ENCODE data around the gene TRIM59.

GRCh38 chr3:160409812-160410610, 39.6 kb downstream of the TRIM59 start:
- TF ChIP-seq CTCF (IDR thresholded peaks at IDR 0.05; ENCODE audit: low read depth, low read length): no peak
- no peak for TF ChIP-seq EZH2phosphoT487 (IDR thresholded peaks at IDR 0.05; ENCODE audit: low read depth)

Data from OCI-LY3 (cell line).